Stomach (tissue), 9 donors: ENCODE data around the gene DEPDC5. TPM values are rescaled to one million over a fixed set of nuclear protein-coding genes. Genes with fewer than 3 reads are reported as not detected.

ENCODE experiments used
- DNase-seq, 2 donors: peaks; one replicate each; pipeline versions ENCODE4 v3.0.0 to v3.0.0-alpha.2; 2013 to 2019
- H3K27ac ChIP-seq, 5 donors: fragments of 200-600 bp in 4 of 5; sonication (generic) in 4 of 5; one replicate each; pipeline ENCODE4 v1.5.1; 2013 to 2019; ENCODE audit warnings: mild to moderate bottlenecking in 1 of 5, moderate library complexity in 1 of 5
- H3K27me3 ChIP-seq, 3 donors: fragments of 200-600 bp; sonication (generic); one replicate each; pipeline ENCODE4 v1.5.1; 2017 to 2019; ENCODE audit warnings: mixed run types in 1 of 3
- H3K36me3 ChIP-seq, 4 donors: fragments of 200-600 bp; sonication (generic); 1 replicate in 3 of 4; 2 replicates in 1 of 4; pipeline ENCODE4 v1.5.1; 2016 to 2019
- H3K4me1 ChIP-seq, 4 donors: fragments of 200-600 bp; sonication (generic); one replicate each; pipeline ENCODE4 v1.5.1; 2016 to 2019
- H3K4me3 ChIP-seq, 4 donors: fragments of 200-600 bp; sonication (generic) in 3 of 4; one replicate each; pipeline ENCODE4 v1.5.1; 2016 to 2019; ENCODE audit warnings: mild to moderate bottlenecking in 1 of 4
- H3K9me3 ChIP-seq, 4 donors: fragments of 200-600 bp; sonication (generic); one replicate each; pipeline ENCODE4 v1.5.1; 2016 to 2019
- CTCF ChIP-seq, 7 experiments: fragments of 450-650 bp in 4 of 7; fragments of 200-600 bp in 3 of 7; sonication (generic) in 3 of 7; IDR thresholded peaks; one replicate each; pipeline ENCODE4 v1.5.1; 2016 to 2019; ENCODE audit warnings: antibody characterized with exemption in 7 of 7, control low read depth in 2 of 7, mild to moderate bottlenecking in 1 of 7
- EP300 ChIP-seq: sonication (generic); formaldehyde crosslinking; IDR thresholded peaks from one replicate; pipeline ENCODE4 v1.6.1; 2017; ENCODE audit warnings: antibody characterized with exemption
- POLR2A ChIP-seq, 4 donors: fragments of 450-650 bp; IDR thresholded peaks; one replicate each; pipeline ENCODE4 v1.6.1; 2016; ENCODE audit warnings: antibody characterized with exemption in 4 of 4, control low read depth in 2 of 4, mild to moderate bottlenecking in 1 of 4, moderate library complexity in 1 of 4
- POLR2AphosphoS5 ChIP-seq, 3 donors: sonication (generic); formaldehyde crosslinking; IDR thresholded peaks; one replicate each; pipeline ENCODE4 v1.6.1; 2016; ENCODE audit warnings: antibody characterized with exemption in 3 of 3
- WGBS, 5 donors: extraction: QIAGEN DNeasy Blood & Tissue Kit in 3 of 5; methylation state at CpG; one replicate each; pipeline versions ENCODE4 v1.1.5 to v1.1.7; 2013 to 2018; 5-methylcytosine and 5-hydroxymethylcytosine counted together
- intact Hi-C: fragments of 100-400 bp; cut with DNase I; formaldehyde crosslinking; loops from one replicate; pipeline ENCODE4 v1.15.1; 2023; ENCODE audit warnings: low total_unique reads
- polyA plus RNA-seq, 3 donors: library from polyadenylated mRNA; stranded (reverse); fragments of 200-250 nt; gene quantifications; one replicate each; pipeline ENCODE4 v1.2.3, GENCODE V29; 2013
- total RNA-seq, 5 donors: library from RNA; depleted of rRNA; stranded (reverse); fragments of >200 nt; gene quantifications; one replicate each; pipeline versions ENCODE4 v1.1.0 to v1.2.3, GENCODE V29; 2014 to 2016
- donor health status: healthy with polysubstance abuse.
- donor health status: Bipolar disorder and iron deficiency.
- donor health status: healthy.

Gene DEPDC5
- total and polyA plus RNA-seq, 8 donors: 4.7 to 39.1 (median 20.2) TPM

- Histone ChIP-seq H3K27me3 (no peaks in the 10 kb centered on the region), H3K27ac (no peak overlapping the region), H3K9me3 (no peaks in the 10 kb centered on the region), H3K36me3 (peaks cover 12 to 74% (median 69%) of the 10 kb centered on the region in 4 donors), H3K4me1 (peaks cover 0 to 23% (median 3%) of the 10 kb centered on the region in 4 donors), H3K4me3 (no peak overlapping the region)
- WGBS, 5 donors: 88 to 95% (median 93%) methylated on average over 14 of the region's 14 CpGs
- TF ChIP-seq POLR2AphosphoS5 (IDR thresholded peaks at IDR 0.05) (no peak), EP300 (no peak), POLR2A (IDR thresholded peaks at IDR 0.05) (no peak), CTCF (IDR thresholded peaks at IDR 0.05) (no peak)
- no peak for DNase-seq
- intact Hi-C loops: loop anchor here (10.0 kb wide), 1 partner anchor 85 kb away; no protein-coding TSS in a partner anchor
Observed at GRCh38 chr22:31879585-31879984, 125.8 kb downstream of the DEPDC5 start.

GRCh38 chr22:31881200-31881599, 127.4 kb downstream of the DEPDC5 start:
- DNase-seq: peak in 1 of 2 donors; percentile 45
- intact Hi-C loops: no loop called here
- WGBS, 5 donors: 77 to 86% (median 83%) methylated on average over 6 of the region's 6 CpGs

GRCh38 chr22:31881865-31882264, 128.0 kb downstream of the DEPDC5 start:
- no peak overlapping the region for H3K4me3 ChIP-seq
- intact Hi-C loops: no loop called here
- no peaks in the 10 kb centered on the region for H3K27me3 ChIP-seq
- H3K27ac ChIP-seq: peak overlapping the region in 3 of 5 donors; percentile 31 to 57 (median 38)
- peak in 1 of 2 donors; percentile 81 for DNase-seq
- peaks cover 0 to 23% (median 3%) of the 10 kb centered on the region in 4 donors for H3K4me1 ChIP-seq
- WGBS, 5 donors: 42 to 63% (median 55%) methylated on average over 3 of the region's 3 CpGs
- TF ChIP-seq POLR2AphosphoS5 (IDR thresholded peaks at IDR 0.05) (no peak), EP300 (no peak), CTCF (IDR thresholded peaks at IDR 0.05) (no peak), POLR2A (IDR thresholded peaks at IDR 0.05) (no peak)
- H3K9me3 ChIP-seq: no peaks in the 10 kb centered on the region
- peaks cover 3 to 73% (median 61%) of the 10 kb centered on the region in 4 donors for H3K36me3 ChIP-seq

More at GRCh38 chr22:31881200-31881599, 127.4 kb downstream of the DEPDC5 start:
- TF ChIP-seq POLR2A (IDR thresholded peaks at IDR 0.05) (no peak), EP300 (no peak), CTCF (IDR thresholded peaks at IDR 0.05) (no peak), POLR2AphosphoS5 (IDR thresholded peaks at IDR 0.05) (no peak)
- Histone ChIP-seq H3K27ac (peak overlapping the region in 4 of 5 donors; percentile 31 to 57 (median 36)), H3K4me3 (no peak overlapping the region), H3K27me3 (no peaks in the 10 kb centered on the region), H3K9me3 (no peaks in the 10 kb centered on the region), H3K36me3 (peaks cover 7 to 73% (median 66%) of the 10 kb centered on the region in 4 donors), H3K4me1 (peaks cover 0 to 23% (median 3%) of the 10 kb centered on the region in 4 donors)

GRCh38 chr22:31882971-31883370, 129.2 kb downstream of the DEPDC5 start:
- peaks cover 0 to 76% (median 57%) of the 10 kb centered on the region in 4 donors for H3K36me3 ChIP-seq
- no peaks in the 10 kb centered on the region for H3K9me3 ChIP-seq
- TF ChIP-seq POLR2A (IDR thresholded peaks at IDR 0.05) (no peak), EP300 (no peak), POLR2AphosphoS5 (IDR thresholded peaks at IDR 0.05) (no peak), CTCF (IDR thresholded peaks at IDR 0.05) (no peak)
- intact Hi-C loops: no loop called here
- H3K27ac ChIP-seq: no peak overlapping the region
- peaks cover 0 to 23% (median 3%) of the 10 kb centered on the region in 4 donors for H3K4me1 ChIP-seq
- no peaks in the 10 kb centered on the region for H3K27me3 ChIP-seq
- 82 to 96% (median 88%) methylated on average over 3 of the region's 3 CpGs for WGBS, 5 donors
- DNase-seq: no peak
- H3K4me3 ChIP-seq: no peak overlapping the region
